Measurements from ENCODE around the gene GAL. TPM values are rescaled to one million over a fixed set of nuclear protein-coding genes. Genes with fewer than 3 reads are reported as not detected.
A peak's percentile ranks its signal among the peaks of the same experiment; 100 is the strongest.

The GAL gene
- total RNA-seq, 2 donors from 2014 or later, result 98.9 to 166 TPM

DNA sequence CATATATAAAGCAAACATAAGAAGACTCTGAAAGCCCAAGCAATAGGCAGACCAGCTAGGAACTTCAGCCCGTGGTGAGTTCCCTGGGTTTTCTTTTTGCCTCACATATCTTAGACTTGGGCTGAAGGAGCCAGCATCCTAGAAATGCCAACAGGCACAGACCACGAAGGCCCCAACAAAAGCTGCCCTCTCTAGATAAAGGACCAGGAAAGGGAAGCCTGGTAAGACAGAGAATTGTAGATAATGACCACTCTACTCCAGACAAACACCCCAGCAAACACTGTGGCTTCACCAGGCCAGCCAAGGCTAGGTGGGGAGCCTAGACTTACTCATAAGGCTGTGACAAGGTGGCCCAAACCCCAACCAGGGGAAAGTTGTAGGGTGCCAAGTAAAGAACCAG is 11.2 kb downstream of the GAL start:
- H3K27ac ChIP-seq (ENCODE audit: low read depth, low read length), result no peak overlapping the region
- H3K27me3 ChIP-seq (ENCODE audit: control insufficient read depth, insufficient read depth, low read length, poor library complexity, severe bottlenecking), result no peaks in the 10 kb centered on the region
- H3K9ac ChIP-seq (ENCODE audit: extremely low read depth, low read length, poor library complexity, severe bottlenecking), result no peak overlapping the region
- Mint-ChIP-seq H3K27me3 (ENCODE audit: insufficient read depth) (no peaks in the 10 kb centered on the region), H3K27ac (no peak overlapping the region), H3K4me1 (peaks cover 11% of the 10 kb centered on the region), H3K9me3 (peaks cover 26% of the 10 kb centered on the region), H3K4me3 (no peak overlapping the region), H3K36me3 (ENCODE audit: low read depth) (peaks cover 11% of the 10 kb centered on the region)
- DNase-seq, result no peak
- TF ChIP-seq, protein P1, sequence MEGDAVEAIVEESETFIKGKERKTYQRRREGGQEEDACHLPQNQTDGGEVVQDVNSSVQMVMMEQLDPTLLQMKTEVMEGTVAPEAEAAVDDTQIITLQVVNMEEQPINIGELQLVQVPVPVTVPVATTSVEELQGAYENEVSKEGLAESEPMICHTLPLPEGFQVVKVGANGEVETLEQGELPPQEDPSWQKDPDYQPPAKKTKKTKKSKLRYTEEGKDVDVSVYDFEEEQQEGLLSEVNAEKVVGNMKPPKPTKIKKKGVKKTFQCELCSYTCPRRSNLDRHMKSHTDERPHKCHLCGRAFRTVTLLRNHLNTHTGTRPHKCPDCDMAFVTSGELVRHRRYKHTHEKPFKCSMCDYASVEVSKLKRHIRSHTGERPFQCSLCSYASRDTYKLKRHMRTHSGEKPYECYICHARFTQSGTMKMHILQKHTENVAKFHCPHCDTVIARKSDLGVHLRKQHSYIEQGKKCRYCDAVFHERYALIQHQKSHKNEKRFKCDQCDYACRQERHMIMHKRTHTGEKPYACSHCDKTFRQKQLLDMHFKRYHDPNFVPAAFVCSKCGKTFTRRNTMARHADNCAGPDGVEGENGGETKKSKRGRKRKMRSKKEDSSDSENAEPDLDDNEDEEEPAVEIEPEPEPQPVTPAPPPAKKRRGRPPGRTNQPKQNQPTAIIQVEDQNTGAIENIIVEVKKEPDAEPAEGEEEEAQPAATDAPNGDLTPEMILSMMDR (conservative IDR thresholded peaks at IDR 0.05), result no peak
- no peaks in the 10 kb centered on the region for H3K4me1 ChIP-seq (ENCODE audit: control insufficient read depth, insufficient read depth, low read length)
- peaks cover 5% of the 10 kb centered on the region for H3K36me3 ChIP-seq (ENCODE audit: control insufficient read depth, insufficient read depth, low read length)
- no peak overlapping the region for H3K4me3 ChIP-seq (ENCODE audit: low read length)
- 85 to 100% methylated on average over 1 to 2 of the region's 2 CpGs for WGBS, 2 experiments (ENCODE audit: insufficient coverage in 1 of 2, insufficient read length in 1 of 2)
- peaks cover 13% of the 10 kb centered on the region for H3K9me3 ChIP-seq (ENCODE audit: control insufficient read depth, low read length)

DNA sequence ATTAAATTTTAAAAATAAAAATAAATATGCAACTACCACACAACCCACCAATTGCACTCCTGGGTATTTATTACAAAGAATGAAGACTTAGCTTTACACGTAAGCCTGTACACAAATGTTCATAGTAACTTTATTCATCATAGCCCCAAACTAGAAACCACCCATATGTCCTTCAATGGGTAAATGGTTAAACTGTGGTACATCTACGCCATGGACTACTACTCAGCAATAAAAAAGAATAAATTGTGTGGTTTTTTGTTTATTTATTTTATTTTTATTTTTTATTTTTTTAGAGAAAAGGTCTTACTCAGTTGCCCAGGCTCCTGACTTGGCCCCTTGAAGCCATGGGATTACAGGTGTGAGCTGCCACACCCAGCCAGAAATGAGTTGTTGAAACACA is 14.6 kb downstream of the GAL start:
- DNase-seq, result no peak
- H3K4me1 Mint-ChIP-seq, result no peaks in the 10 kb centered on the region
- H3K27ac Mint-ChIP-seq, result no peak overlapping the region
- peaks cover 28% of the 10 kb centered on the region for H3K9me3 Mint-ChIP-seq
- WGBS, 2 experiments (ENCODE audit: insufficient coverage in 1 of 2, insufficient read length in 1 of 2), result 71% methylated on average over 1 of the region's 2 CpGs; no CpG with 5 or more reads in 1 of the 2 experiments
- H3K9me3 ChIP-seq (ENCODE audit: control insufficient read depth, low read length), result peaks cover 13% of the 10 kb centered on the region
- TF ChIP-seq, protein P1 (conservative IDR thresholded peaks at IDR 0.05), result no peak
- H3K4me1 ChIP-seq (ENCODE audit: control insufficient read depth, insufficient read depth, low read length), result no peaks in the 10 kb centered on the region
- no peaks in the 10 kb centered on the region for H3K36me3 ChIP-seq (ENCODE audit: control insufficient read depth, insufficient read depth, low read length)
- no peaks in the 10 kb centered on the region for H3K27me3 Mint-ChIP-seq (ENCODE audit: insufficient read depth)
- H3K27ac ChIP-seq (ENCODE audit: low read depth, low read length), result no peak overlapping the region
- no peaks in the 10 kb centered on the region for H3K27me3 ChIP-seq (ENCODE audit: control insufficient read depth, insufficient read depth, low read length, poor library complexity, severe bottlenecking)
- H3K4me3 ChIP-seq (ENCODE audit: low read length), result no peak overlapping the region
- H3K4me3 Mint-ChIP-seq, result no peak overlapping the region
- no peak overlapping the region for H3K9ac ChIP-seq (ENCODE audit: extremely low read depth, low read length, poor library complexity, severe bottlenecking)
- peaks cover 11% of the 10 kb centered on the region for H3K36me3 Mint-ChIP-seq (ENCODE audit: low read depth)

DNA sequence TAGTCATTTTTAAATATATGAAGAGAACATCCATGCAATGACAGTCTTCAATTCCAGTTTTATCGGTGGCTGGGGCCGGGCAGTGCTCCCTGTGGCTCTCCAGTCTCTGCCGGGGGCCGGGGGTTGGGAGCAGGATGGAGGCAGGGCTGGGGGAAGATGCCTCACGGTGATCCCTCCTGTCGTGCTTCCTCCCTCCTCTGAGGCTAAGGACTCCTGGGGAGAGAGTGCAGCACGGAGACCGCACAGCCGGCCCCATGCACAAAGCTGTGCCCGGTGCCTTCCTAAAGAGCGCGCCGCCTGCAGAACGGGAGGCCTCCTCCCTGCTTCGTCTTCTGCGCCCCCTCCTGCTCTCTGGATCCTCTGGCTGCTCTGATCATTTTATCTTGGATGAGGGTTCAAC is 20.5 kb downstream of the GAL start:
- no peak overlapping the region for H3K27ac ChIP-seq (ENCODE audit: low read depth, low read length)
- Mint-ChIP-seq H3K27ac (no peak overlapping the region), H3K27me3 (ENCODE audit: insufficient read depth) (no peaks in the 10 kb centered on the region), H3K9me3 (peaks cover 3% of the 10 kb centered on the region), H3K4me3 (peak overlapping the region; percentile 34), H3K36me3 (ENCODE audit: low read depth) (peaks cover 1% of the 10 kb centered on the region), H3K4me1 (peaks cover 14% of the 10 kb centered on the region)
- H3K9ac ChIP-seq (ENCODE audit: extremely low read depth, low read length, poor library complexity, severe bottlenecking), result no peak overlapping the region
- H3K9me3 ChIP-seq (ENCODE audit: control insufficient read depth, low read length), result no peaks in the 10 kb centered on the region
- 29 to 44% methylated on average over 13 to 16 of the region's 16 CpGs for WGBS, 2 experiments (ENCODE audit: insufficient coverage in 1 of 2, insufficient read length in 1 of 2)
- no peaks in the 10 kb centered on the region for H3K36me3 ChIP-seq (ENCODE audit: control insufficient read depth, insufficient read depth, low read length)
- H3K27me3 ChIP-seq (ENCODE audit: control insufficient read depth, insufficient read depth, low read length, poor library complexity, severe bottlenecking), result no peaks in the 10 kb centered on the region
- H3K4me1 ChIP-seq (ENCODE audit: control insufficient read depth, insufficient read depth, low read length), result no peaks in the 10 kb centered on the region
- TF ChIP-seq, protein P1 (conservative IDR thresholded peaks at IDR 0.05), result peak; percentile 30
- peak; percentile 71 for DNase-seq
- H3K4me3 ChIP-seq (ENCODE audit: low read length), result no peak overlapping the region

Measured in endodermal cell (in vitro differentiated cells).